AG08395 (cell line): Measurements from ENCODE around the gene RAPSN.

Experiments
- DNase-seq: peaks from one replicate; pipeline ENCODE4 v3.0.0; 2012; ENCODE audit warnings: mixed read lengths, low spot score

The RAPSN gene

DNA sequence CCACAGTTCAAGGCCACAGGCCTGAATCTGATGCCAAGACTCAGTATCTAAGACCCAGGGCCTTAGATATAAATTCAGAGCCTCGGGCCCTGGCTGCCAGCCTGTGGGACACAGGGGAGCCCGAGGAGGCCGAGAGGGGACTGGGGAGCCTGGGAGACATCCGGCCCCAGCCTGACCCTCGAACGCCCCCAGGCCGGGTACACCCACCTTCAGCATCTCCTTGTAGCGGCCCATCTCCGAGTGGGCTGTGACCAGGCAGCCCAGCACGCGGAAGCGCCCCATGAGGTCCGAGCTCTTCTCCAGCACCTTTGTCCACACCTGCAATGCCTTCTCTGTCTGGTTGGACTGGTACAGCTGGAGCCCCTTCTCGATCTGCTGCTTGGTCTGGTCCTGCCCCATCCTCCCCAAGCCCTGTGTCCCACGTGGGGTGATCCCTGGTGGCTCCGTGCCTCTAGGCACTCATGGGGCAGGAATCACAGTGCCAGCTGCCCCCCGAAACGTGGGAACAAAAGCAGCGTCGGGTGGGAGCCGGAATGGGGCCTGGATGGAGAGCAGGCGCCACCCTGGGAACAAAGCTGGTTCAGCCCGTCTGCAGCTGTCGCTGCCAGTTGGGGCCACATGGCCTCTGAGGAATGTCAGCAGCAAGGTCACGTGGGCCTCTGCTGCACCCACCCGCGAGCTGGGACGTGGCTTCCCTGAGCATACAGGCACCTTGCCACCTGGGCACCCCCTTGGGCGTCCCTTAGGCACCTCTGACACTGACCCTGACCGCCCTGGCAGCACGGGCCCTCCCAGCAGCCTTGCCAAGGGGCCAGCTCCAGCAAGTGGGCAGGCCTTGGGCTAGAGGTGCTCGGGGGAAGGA, at the start of gene RAPSN:
RAPSN (minus strand) TSS at position 571 of the 862 bp plus-strand sequence; CDS start at position 399, 172 bp downstream.
- no peak for DNase-seq

- no peak for DNase-seq
Measured at GRCh38 chr11:47498149-47498548, 49.2 kb upstream of the RAPSN start.

DNA sequence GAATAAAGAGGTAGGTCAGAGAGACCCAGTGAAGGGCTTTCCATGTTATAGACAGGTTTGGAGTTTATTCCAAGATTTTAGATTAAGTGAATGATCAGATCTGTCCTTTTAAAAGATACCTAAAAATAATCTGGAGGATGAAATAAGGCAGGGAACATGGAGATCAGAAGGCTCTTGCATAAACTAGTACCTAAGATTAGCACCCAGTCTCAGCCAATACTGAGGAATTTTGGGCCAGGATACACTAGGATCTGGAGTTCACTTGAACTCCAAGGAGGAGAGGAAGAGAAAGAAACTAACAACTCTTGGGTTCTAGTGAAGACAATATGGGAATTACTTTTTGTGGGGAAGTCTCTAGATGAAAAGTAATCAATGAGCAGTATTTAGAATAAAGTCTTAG, 47.9 kb upstream of the RAPSN start:
- no peak for DNase-seq

- DNase-seq: no peak
Measured at GRCh38 chr11:47495856-47496217, 46.9 kb upstream of the RAPSN start.

DNA sequence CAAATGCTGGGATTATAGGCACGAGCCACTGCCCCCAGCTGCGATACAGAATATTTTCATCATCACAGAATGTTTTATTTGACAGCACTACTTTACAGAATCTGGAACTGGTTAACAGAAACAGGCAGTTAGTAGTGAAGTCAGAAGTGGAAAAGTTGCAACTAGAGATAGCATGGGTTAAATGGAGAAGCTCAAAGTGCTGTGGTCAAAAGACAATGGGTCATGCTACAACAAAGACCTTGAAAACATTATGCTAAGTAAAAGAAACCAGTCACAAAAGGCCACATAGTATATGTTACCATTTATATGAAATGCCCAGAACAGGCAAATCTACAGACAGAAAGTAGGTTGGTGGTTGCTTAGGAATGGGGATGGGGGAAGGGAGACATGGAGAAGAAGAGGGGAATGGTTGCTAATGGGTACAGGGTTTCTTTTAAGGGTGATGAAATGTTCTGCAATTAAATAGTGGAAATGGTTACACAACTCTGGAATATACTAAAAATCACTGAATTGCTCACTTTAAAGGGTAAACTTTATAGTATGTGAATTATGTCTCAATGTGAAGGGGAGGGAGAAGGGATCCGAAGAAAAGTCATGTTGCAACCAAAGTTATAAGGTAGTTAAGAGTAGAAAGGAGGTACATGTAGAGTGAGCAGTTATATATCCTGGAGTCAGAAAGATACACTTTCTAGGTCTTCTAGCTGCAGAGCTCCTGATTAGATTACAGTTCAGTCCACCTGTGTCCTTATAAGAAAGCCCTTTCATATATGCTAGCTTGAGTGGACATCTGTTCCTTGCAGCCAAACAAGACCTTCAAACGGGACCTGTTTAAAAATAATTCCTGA, 46.3 kb upstream of the RAPSN start:
- peak; percentile 12 for DNase-seq

- no peak for DNase-seq
Measured at GRCh38 chr11:47489395-47489755, 40.4 kb upstream of the RAPSN start.

- no peak for DNase-seq
Measured at GRCh38 chr11:47488674-47489394, 39.9 kb upstream of the RAPSN start.

DNA sequence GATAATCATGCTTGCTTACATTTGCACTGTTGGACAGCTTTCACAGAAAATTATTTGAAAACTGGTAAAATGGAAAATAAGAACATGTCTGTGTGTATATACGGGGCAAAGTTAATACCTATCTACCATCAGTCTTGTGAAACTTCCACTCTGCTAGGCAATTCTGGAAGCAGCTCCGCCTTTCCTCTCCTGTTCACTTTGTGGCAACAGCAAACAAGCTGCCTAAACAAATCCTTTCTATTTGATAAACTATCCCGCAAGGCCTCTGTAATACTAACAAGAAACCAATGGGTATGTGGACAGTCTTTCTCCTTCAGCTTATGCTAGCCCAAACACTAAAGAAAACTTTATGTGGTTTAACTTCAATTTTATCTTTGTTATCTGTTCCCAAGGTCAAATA, 39.2 kb upstream of the RAPSN start:
- DNase-seq: no peak

- DNase-seq: no peak
Measured at GRCh38 chr11:47487421-47487820, 38.5 kb upstream of the RAPSN start.

- DNase-seq: no peak
Measured at GRCh38 chr11:47485107-47485506, 36.2 kb upstream of the RAPSN start.

DNA sequence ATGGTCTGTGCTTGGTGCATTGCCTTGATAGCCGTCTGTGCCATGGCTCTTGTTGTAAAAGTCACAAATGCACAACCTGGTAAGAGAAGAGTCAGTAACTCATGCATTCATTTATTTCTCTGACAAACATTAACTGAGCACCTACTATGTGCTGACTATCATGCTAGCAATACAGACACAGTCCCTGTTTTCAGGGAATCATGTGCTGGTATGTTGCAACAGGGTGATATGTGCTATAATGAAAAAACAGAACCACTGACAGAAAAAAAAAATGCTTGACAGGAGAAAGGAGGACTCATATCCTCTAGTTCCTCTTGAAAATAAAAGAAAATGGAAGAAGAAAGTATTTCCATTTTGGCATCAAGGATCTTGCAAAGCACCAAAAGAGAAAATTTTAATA, 34.5 kb upstream of the RAPSN start:
- no peak for DNase-seq

GRCh38 chr11:47480762-47481161, 31.8 kb upstream of the RAPSN start:
- DNase-seq: no peak

DNA sequence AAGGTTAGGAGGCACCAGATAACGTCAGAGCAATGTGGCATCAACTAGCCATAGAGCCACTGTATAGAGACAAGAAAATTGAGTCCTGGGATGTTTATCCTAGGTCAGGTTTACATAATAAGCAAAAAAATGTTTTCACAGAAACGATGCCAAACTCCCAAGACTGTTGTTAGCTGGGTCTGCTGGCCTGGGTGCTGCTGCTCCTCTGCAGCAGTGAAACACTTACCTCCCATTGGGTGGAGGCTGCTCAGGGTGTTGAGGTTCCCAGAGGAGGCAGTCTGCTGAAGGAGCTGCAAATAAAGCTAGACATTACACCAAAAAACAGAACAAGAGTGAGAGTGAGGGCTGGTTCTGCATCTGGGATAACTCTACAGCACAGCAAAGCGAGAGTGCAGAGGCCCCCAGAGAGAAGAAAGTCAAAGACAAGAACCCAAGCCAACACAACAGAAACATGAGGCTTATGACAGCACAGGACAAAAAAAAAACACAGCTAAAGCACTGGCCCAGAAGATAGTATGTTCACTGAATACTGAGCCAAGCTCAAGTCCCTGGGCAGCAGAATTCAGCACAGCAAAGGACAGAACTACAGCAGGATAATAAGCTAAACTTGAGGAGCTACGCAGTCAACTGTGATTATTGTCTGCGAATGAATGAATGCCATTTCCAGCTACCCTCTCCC, 29.9 kb upstream of the RAPSN start:
- DNase-seq: no peak

- DNase-seq: no peak
Measured at GRCh38 chr11:47477753-47478152, 28.8 kb upstream of the RAPSN start.

DNA sequence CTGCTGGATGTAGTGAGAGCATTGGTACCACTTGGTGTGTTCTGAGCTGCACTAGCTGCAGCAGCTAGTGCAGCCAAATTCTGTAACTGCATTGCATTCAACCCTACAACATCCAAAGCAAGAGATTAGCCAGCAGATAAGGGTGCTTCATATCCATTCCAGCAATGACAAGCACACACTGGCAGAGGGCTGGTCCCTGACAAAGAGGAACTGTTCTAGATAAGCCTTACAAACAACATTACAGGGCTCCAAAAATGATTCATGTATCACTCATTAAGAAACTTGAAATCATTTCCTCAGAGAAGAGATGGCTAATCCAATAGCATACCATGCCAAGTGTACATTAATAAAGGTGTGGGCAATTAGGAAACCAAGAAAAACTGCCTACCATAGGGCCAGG, 28.4 kb upstream of the RAPSN start:
- DNase-seq: no peak

DNA sequence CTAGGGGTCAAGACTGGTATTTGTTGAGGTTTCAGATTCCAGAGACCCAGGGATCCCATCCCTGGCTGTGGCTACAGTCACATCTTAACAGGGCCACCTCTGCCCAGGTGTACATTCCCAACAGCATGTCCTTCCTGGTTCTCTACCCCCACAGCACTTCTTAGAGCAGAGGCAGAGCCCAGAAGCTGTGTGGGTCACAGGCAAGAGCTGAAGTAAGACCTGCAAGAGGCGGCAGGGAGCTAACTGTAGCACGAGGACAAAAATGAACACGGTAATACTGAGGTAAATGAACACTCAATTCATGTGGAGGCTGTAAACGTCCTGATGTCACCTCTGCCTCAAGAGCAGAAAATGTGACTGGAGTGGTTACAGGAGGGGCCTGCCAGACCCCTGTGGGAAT, 21.7 kb upstream of the RAPSN start:
- no peak for DNase-seq

GRCh38 chr11:47469361-47470179, 20.6 kb upstream of the RAPSN start:
- DNase-seq: no peak

- no peak for DNase-seq
Measured at GRCh38 chr11:47468598-47469214, 19.8 kb upstream of the RAPSN start.

DNA sequence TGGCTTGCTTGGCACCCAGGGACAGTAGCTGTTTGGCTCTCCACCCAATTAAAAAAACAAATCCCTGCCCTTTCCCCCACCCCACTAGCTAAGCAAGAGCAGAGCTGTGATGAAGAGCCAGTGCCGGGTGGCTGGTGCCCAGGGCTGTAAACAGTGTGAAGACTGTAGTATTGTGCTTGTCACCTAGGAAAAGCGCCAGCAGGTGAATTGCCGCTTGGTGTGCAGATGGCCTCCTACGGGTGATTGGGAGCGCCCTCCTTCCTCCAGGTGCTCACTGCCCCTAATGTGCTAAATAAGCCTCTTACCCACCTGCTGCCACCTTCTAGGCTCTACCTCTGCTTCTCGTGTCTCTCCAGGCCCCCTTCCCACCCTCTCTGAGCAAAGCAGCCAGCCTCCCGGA, 18.4 kb upstream of the RAPSN start:
- DNase-seq: no peak

GRCh38 chr11:47466701-47467250, 17.8 kb upstream of the RAPSN start:
- peak; percentile 20 for DNase-seq
